Keratinocyte (primary cell): ENCODE data around the gene GSTM5. TPM values are rescaled to one million over a fixed set of nuclear protein-coding genes. Genes with fewer than 3 reads are reported as not detected.

Experiments
- DNase-seq: peaks from one replicate; pipeline ENCODE4 v3.0.0-alpha.2; 2011; ENCODE audit warnings: low read depth, missing footprints, low spot score
- FAIRE-seq: peaks from 2 replicates; lab custom pipeline; 2011; peaks lifted over from hg19 to GRCh38; lab: Jason Lieb, UNC
- H2AFZ ChIP-seq: 2 replicates; pipeline ENCODE4 v1.6.0; 2012; ENCODE audit warnings: low read length, control low read depth, inconsistent platforms; ENCODE audit not compliant: control insufficient read depth
- H3K27ac ChIP-seq: 2 replicates; pipeline ENCODE4 v1.5.1; 2011; ENCODE audit warnings: low read length; ENCODE audit not compliant: control insufficient read depth, insufficient read depth
- H3K27me3 ChIP-seq: 3 replicates; pipeline ENCODE4 v1.6.0; 2011; ENCODE audit warnings: low read length; ENCODE audit not compliant: control insufficient read depth, insufficient read depth; ENCODE audit errors: extremely low read depth
- H3K36me3 ChIP-seq, 2 experiments: 2 replicates in 1 of 2; 3 replicates in 1 of 2; pipeline ENCODE4 v1.5.1; 2011; ENCODE audit warnings: low read length in 2 of 2, mild to moderate bottlenecking in 1 of 2; ENCODE audit not compliant: control insufficient read depth in 2 of 2, insufficient read depth in 2 of 2; ENCODE audit errors: extremely low read depth in 1 of 2
- H3K4me1 ChIP-seq: 3 replicates; pipeline ENCODE4 v1.5.1; 2011; ENCODE audit warnings: low read length; ENCODE audit not compliant: control insufficient read depth, insufficient read depth; ENCODE audit errors: extremely low read depth
- H3K4me2 ChIP-seq: 3 replicates; pipeline ENCODE4 v1.6.0; 2011; ENCODE audit warnings: low read depth, low read length; ENCODE audit not compliant: control insufficient read depth, insufficient read depth; ENCODE audit errors: extremely low read depth
- H3K4me3 ChIP-seq, 3 experiments: fragments of 200-600 bp in 1 of 3; sonication (generic) in 1 of 3; 2 replicates in 2 of 3; 3 replicates in 1 of 3; pipeline ENCODE4 v1.5.1; 2011 to 2016; ENCODE audit warnings: low read length in 3 of 3, mild to moderate bottlenecking in 3 of 3, control low read depth in 2 of 3, inconsistent platforms in 1 of 3, low read depth in 1 of 3, mixed read lengths in 1 of 3, mixed run types in 1 of 3, moderate library complexity in 1 of 3; ENCODE audit not compliant: control insufficient read depth in 2 of 3, insufficient read depth in 2 of 3; ENCODE audit errors: extremely low read depth in 1 of 3
- H3K79me2 ChIP-seq: 2 replicates; pipeline ENCODE4 v1.6.0; 2012; ENCODE audit warnings: low read length; ENCODE audit not compliant: control insufficient read depth, insufficient read depth
- H3K9ac ChIP-seq: 3 replicates; pipeline ENCODE4 v1.6.0; 2011; ENCODE audit warnings: low read length; ENCODE audit not compliant: control insufficient read depth, insufficient read depth; ENCODE audit errors: extremely low read depth
- H3K9me1 ChIP-seq: 3 replicates; pipeline ENCODE4 v1.6.0; 2011; ENCODE audit warnings: low read length; ENCODE audit not compliant: control insufficient read depth, insufficient read depth; ENCODE audit errors: extremely low read depth
- H3K9me3 ChIP-seq: 2 replicates; pipeline ENCODE4 v1.5.1; 2012; ENCODE audit warnings: low read depth, low read length; ENCODE audit not compliant: control insufficient read depth
- H4K20me1 ChIP-seq: 3 replicates; pipeline ENCODE4 v1.6.0; 2011; ENCODE audit warnings: low read length; ENCODE audit not compliant: control insufficient read depth, insufficient read depth; ENCODE audit errors: extremely low read depth
- EZH2 ChIP-seq: IDR thresholded peaks from one replicate; pipeline ENCODE4 v1.6.1; 2012; ENCODE audit warnings: inconsistent platforms, mild to moderate bottlenecking, low read length, moderate library complexity
- dilution Hi-C: fragments of 300-500 bp; cut with MboI; formaldehyde crosslinking; loops from one replicate; pipeline ENCODE4 v1.7.0; 2020; ENCODE audit warnings: low sequenced_read_pairs; ENCODE audit not compliant: extremely low pct_ligation_motif_present
- polyA plus RNA-seq, 5 experiments: library from polyadenylated mRNA; depleted of rRNA in 3 of 5; stranded (reverse) in 3 of 5; stranded (forward) in 1 of 5; unstranded in 1 of 5; fragments of >200 nt; gene quantifications; 1 replicate in 1 of 5; 2 replicates in 3 of 5; 3 replicates in 1 of 5; pipeline versions ENCODE4 v1.2.1 to v1.2.3, GENCODE V29; 2011 to 2012; ENCODE audit warnings: missing spikeins in 2 of 5, low read depth in 1 of 5, low replicate concordance in 1 of 5
- TF ChIP-seq, protein P1 (sequence below), 3 experiments: IDR thresholded peaks in 1 of 3; conservative IDR thresholded peaks in 1 of 3; optimal IDR thresholded peaks in 1 of 3; 2 replicates in 2 of 3; 3 replicates in 1 of 3; pipeline versions ENCODE3 to v1.5.1; 2011; ENCODE audit warnings: low read length in 3 of 3, mild to moderate bottlenecking in 3 of 3, moderate library complexity in 2 of 3, control low read depth in 1 of 3, inconsistent platforms in 1 of 3; ENCODE audit not compliant: insufficient read depth in 2 of 3; ENCODE audit errors: extremely low read depth in 1 of 3

Gene GSTM5
- polyA plus RNA-seq, 1 donor (not counting 4 experiments of a cell fraction or from before 2014, with no cell fraction given): not detected

DNA sequence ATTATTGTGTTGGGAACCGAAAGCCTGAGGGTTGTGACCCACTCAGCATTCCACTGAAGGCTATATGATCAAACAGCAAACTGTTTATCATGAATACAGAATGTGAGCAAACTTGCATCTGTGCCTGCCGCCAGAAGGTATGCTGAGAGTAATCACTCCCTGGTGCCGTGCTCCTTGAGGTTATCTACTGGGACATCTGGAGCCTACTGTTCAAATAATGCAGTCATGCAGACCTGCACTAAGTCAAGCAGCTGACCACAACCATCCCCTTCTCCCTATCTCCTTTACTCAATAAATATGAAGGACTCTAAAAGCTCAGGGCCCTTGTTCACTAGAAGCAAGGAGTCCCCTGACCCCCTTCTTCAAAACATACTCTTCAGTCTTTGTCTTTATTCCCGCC is 13.5 kb downstream of the GSTM5 start:
- H3K27ac ChIP-seq: no peak overlapping the region
- no peak overlapping the region for H3K4me3 ChIP-seq
- H3K9me3 ChIP-seq: no peaks in the 10 kb centered on the region
- dilution Hi-C loops: no loop called here
- DNase-seq: no peak
- H3K9me1 ChIP-seq: no peaks in the 10 kb centered on the region
- no peak for FAIRE-seq
- no peaks in the 10 kb centered on the region for H3K4me1 ChIP-seq
- H3K36me3 ChIP-seq: no peaks in the 10 kb centered on the region
- no peaks in the 10 kb centered on the region for H3K79me2 ChIP-seq
- no peaks in the 10 kb centered on the region for H3K27me3 ChIP-seq
- H3K4me2 ChIP-seq: no peak overlapping the region
- no peak overlapping the region for H2AFZ ChIP-seq
- H3K9ac ChIP-seq: no peak overlapping the region
- H4K20me1 ChIP-seq: no peaks in the 10 kb centered on the region
- no peak for TF ChIP-seq EZH2
- TF ChIP-seq, protein P1, sequence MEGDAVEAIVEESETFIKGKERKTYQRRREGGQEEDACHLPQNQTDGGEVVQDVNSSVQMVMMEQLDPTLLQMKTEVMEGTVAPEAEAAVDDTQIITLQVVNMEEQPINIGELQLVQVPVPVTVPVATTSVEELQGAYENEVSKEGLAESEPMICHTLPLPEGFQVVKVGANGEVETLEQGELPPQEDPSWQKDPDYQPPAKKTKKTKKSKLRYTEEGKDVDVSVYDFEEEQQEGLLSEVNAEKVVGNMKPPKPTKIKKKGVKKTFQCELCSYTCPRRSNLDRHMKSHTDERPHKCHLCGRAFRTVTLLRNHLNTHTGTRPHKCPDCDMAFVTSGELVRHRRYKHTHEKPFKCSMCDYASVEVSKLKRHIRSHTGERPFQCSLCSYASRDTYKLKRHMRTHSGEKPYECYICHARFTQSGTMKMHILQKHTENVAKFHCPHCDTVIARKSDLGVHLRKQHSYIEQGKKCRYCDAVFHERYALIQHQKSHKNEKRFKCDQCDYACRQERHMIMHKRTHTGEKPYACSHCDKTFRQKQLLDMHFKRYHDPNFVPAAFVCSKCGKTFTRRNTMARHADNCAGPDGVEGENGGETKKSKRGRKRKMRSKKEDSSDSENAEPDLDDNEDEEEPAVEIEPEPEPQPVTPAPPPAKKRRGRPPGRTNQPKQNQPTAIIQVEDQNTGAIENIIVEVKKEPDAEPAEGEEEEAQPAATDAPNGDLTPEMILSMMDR (optimal IDR thresholded peaks at IDR 0.05 in 1 of 3, IDR thresholded peaks at IDR 0.05 in 1 of 3, conservative IDR thresholded peaks at IDR 0.05 in 1 of 3; ENCODE audit: extremely low read depth in 1 of 3, insufficient read depth in 2 of 3, low read length in 3 of 3): no peak

DNA sequence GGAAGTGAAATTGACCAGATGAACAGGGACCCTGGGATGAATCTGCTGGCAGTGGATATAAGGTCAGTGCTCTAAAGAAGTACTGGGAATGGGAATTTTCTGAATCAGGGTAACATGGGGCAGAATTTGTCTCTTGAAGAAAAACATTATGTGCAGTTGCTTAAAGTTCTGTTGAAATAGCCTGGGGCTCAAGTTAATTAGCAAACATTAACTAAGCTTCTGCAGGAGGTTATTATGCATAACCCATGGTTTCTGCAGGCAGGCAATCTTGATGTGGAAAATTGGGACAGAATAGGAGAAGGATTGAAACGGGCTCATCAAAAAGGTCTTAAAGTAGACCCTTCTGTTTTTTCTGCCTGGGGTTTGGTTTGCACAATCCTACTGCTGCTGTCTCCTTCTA is 14.0 kb downstream of the GSTM5 start:
- Histone ChIP-seq H3K9me1 (no peaks in the 10 kb centered on the region), H3K9ac (no peak overlapping the region), H4K20me1 (no peaks in the 10 kb centered on the region), H3K4me3 (no peak overlapping the region), H3K27ac (no peak overlapping the region), H3K9me3 (no peaks in the 10 kb centered on the region), H3K79me2 (no peaks in the 10 kb centered on the region), H3K27me3 (no peaks in the 10 kb centered on the region), H3K4me2 (no peak overlapping the region), H3K4me1 (no peaks in the 10 kb centered on the region), H3K36me3 (no peaks in the 10 kb centered on the region), H2AFZ (no peak overlapping the region)
- dilution Hi-C loops: no loop called here
- FAIRE-seq (no peak), DNase-seq (no peak)
- TF ChIP-seq EZH2: no peak
- TF ChIP-seq, protein P1 (optimal IDR thresholded peaks at IDR 0.05 in 1 of 3, IDR thresholded peaks at IDR 0.05 in 1 of 3, conservative IDR thresholded peaks at IDR 0.05 in 1 of 3; ENCODE audit: extremely low read depth in 1 of 3, insufficient read depth in 2 of 3, low read length in 3 of 3): no peak
